Subcutaneous abdominal adipose tissue (tissue), 5 donors: ENCODE results near the gene C4orf33.

Source experiments
- H3K27ac ChIP-seq: one replicate; pipeline ENCODE4 v1.7.0; 2013; ENCODE audit warnings: low read depth, mild to moderate bottlenecking, inconsistent platforms, low read length, moderate library complexity
- H3K27me3 ChIP-seq, 5 donors: one replicate each; pipeline ENCODE4 v1.7.0; 2013; ENCODE audit warnings: low read length in 5 of 5, inconsistent platforms in 1 of 5; ENCODE audit not compliant: control insufficient read depth in 5 of 5, insufficient read depth in 4 of 5
- H3K36me3 ChIP-seq, 5 donors: one replicate each; pipeline ENCODE4 v1.7.0; 2013; ENCODE audit warnings: low read length in 5 of 5; ENCODE audit not compliant: control insufficient read depth in 5 of 5, insufficient read depth in 5 of 5
- H3K4me1 ChIP-seq, 5 donors: one replicate each; pipeline ENCODE4 v1.7.0; 2013; ENCODE audit warnings: low read length in 5 of 5, mild to moderate bottlenecking in 3 of 5, moderate library complexity in 1 of 5; ENCODE audit not compliant: control insufficient read depth in 5 of 5, insufficient read depth in 5 of 5
- H3K4me3 ChIP-seq, 5 donors: one replicate each; pipeline ENCODE4 v1.7.0; 2013; ENCODE audit warnings: low read length in 5 of 5, low read depth in 1 of 5
- H3K9ac ChIP-seq, 5 donors: one replicate each; pipeline ENCODE4 v1.7.0; 2013; ENCODE audit warnings: low read length in 5 of 5, mild to moderate bottlenecking in 4 of 5, moderate library complexity in 3 of 5
- H3K9me3 ChIP-seq, 5 donors: one replicate each; pipeline ENCODE4 v1.7.0; 2013; ENCODE audit warnings: low read length in 5 of 5; ENCODE audit not compliant: control insufficient read depth in 5 of 5
- donor health status: healthy.
- donor health status: healthy.
- donor health status: healthy.
- donor health status: healthy.
- donor health status: healthy.

The C4orf33 gene

DNA sequence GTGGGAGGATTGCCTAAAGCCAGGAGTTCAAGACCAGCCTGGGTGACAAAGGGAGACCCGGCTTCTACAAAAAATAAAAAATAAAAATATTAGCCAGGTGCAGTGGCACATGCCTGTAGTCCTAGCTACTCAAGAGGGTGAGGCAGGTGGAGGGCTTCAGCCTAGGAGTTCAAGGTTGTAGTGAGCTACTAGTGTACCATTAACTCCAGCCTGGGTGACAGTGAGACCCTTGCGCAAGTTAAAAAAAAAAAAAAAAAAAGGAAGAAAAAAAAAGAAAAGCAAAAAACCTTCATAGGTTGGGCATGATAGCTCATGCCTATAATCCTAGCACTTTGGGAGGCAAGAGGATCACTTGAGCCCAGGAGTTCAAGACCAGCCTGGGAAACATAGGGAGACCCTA lies 8.4 kb upstream of the C4orf33 start:
- Histone ChIP-seq H3K4me3 (no peak overlapping the region), H3K27me3 (no peaks in the 10 kb centered on the region), H3K36me3 (no peaks in the 10 kb centered on the region), H3K9me3 (peaks cover 0 to 4% (median 3%) of the 10 kb centered on the region in 5 donors), H3K27ac (no peak overlapping the region), H3K9ac (no peak overlapping the region), H3K4me1 (peaks cover 2 to 12% (median 10%) of the 10 kb centered on the region in 5 donors)

DNA sequence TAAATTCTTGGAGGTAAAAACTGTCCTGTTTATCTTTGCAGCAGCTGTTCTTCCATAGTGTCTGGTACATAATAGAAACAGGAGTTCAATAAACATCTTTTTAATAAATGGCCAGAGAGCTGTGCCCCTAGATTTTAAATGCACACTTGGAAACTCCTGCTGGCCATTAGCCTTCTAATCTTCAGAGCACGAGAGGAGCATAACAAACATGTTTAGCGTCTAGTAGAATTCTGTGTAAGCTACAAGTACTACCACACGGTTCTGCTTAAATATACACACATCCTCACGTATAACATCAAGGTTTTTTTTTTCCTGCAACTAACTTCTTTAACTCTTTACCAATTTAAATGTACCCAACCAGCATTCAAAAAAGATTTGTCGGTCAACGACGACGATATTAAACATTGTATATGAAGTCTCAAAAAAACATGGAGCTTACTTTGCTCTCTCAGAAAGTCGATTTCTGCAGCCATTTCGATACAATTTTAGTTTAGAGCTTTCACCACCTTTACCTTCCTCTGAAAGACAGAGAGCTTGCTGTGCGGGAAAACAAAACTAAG lies 3.2 kb upstream of the C4orf33 start:
- Histone ChIP-seq H3K9me3 (no peaks in the 10 kb centered on the region), H3K4me3 (peak overlapping the region; percentile 66 to 95 (median 80)), H3K4me1 (peaks cover 5 to 25% (median 17%) of the 10 kb centered on the region in 5 donors), H3K9ac (peak overlapping the region; percentile 61 to 98 (median 90)), H3K27me3 (no peaks in the 10 kb centered on the region), H3K36me3 (no peaks in the 10 kb centered on the region), H3K27ac (peak overlapping the region; percentile 96)

DNA sequence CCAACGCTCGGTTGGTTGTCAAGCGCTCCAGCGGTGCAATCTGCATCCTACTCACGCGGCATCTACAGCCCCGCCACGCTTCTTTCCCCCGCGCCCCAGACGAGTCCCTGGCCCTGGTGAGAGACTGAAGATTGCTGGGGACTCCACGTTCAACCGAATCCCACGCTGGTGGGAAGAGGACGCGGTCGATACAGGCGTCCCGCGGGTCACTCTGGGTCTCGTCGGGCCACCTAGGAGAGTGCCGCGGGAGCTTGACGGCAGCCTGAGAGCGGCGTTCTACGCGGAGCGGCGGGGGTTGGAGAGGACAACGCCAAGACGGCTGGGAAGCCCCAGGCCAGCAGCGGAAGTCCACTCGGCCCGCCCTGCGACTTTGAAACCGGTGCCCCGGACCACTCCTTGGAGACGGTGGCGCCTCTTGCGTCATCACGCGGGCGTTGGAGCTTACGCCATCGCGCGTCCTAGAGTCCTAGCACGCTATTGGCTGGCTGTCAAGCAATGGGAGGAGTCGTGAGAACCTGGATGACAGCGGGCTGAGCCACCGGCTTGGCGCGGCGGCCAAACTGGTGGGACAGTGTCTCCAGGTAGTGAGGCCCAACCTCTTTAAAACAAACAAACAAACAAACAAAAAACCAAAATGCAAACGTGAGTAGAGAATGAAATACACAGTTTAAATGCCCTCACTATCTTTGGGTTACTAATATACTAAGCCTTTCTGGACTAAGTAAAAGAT lies 2.6 kb upstream of the C4orf33 start, which contains the start of gene SCLT1:
SCLT1 (minus strand) TSS at position 349 of the 730 bp plus-strand sequence. CDS start 436 bp downstream, outside the sequence.
- Histone ChIP-seq H3K4me3 (peak within 1 kb of the TSS; percentile 66 to 95 (median 80)), H3K9me3 (no peaks in the 10 kb centered on the region), H3K9ac (peak within 1 kb of the TSS; percentile 77 to 98 (median 90)), H3K27me3 (no peaks in the 10 kb centered on the region), H3K36me3 (no peaks in the 10 kb centered on the region), H3K27ac (peak within 1 kb of the TSS; percentile 96), H3K4me1 (peaks cover 5 to 25% (median 17%) of the 10 kb centered on the region in 5 donors)

DNA sequence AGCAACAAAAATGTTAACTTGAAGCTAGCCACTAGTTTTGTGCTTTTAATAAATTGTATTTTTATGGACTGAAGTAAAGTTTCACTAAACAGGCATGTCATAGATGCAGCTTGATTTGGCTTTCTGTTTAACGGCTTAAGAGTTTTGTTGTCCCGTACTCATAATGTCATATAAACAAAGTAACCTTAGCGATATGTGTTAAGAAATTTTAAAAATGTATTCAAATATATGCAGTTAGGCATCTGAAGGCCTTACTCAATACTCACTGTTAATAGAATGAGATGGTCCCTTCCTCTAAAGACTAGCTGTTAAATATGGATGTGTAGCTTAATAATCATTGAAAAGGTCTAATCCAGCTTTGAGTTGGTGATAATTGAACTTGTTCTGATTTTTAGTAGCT lies 1.6 kb upstream of the C4orf33 start:
- Histone ChIP-seq H3K36me3 (no peaks in the 10 kb centered on the region), H3K9ac (peak overlapping the region in 1 of 5 donors; percentile 90), H3K27ac (peak overlapping the region; percentile 96), H3K27me3 (no peaks in the 10 kb centered on the region), H3K4me1 (peaks cover 5 to 25% (median 17%) of the 10 kb centered on the region in 5 donors), H3K4me3 (no peak overlapping the region), H3K9me3 (no peaks in the 10 kb centered on the region)

DNA sequence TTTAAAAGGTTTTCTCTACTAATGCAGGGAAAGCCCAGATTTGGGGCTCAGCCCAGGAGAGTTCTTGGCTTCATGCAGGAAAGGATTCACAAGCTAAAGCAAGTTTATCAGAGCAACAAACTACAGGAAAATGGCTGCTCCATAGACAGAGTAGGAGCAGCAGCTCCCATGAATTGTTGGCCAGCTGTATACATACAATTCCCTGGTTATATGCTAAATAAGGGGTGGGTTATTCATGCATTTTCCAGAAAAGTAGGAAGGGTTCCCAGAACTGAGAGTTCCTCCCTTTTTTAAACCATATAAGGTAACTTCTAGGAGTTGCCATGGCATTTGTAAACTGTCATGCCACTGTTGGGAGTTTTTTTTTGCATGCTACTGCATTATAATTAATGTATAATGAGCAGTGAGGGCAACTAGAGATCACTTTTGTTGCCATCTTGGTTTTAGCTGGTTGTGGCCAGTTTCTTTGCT lies 2.6 kb downstream of the C4orf33 start:
- Histone ChIP-seq H3K9me3 (no peaks in the 10 kb centered on the region), H3K27me3 (no peaks in the 10 kb centered on the region), H3K27ac (no peak overlapping the region), H3K9ac (no peak overlapping the region), H3K4me3 (no peak overlapping the region), H3K36me3 (peaks cover 0 to 4% (median 2%) of the 10 kb centered on the region in 5 donors), H3K4me1 (peaks cover 0 to 11% (median 4%) of the 10 kb centered on the region in 5 donors)

DNA sequence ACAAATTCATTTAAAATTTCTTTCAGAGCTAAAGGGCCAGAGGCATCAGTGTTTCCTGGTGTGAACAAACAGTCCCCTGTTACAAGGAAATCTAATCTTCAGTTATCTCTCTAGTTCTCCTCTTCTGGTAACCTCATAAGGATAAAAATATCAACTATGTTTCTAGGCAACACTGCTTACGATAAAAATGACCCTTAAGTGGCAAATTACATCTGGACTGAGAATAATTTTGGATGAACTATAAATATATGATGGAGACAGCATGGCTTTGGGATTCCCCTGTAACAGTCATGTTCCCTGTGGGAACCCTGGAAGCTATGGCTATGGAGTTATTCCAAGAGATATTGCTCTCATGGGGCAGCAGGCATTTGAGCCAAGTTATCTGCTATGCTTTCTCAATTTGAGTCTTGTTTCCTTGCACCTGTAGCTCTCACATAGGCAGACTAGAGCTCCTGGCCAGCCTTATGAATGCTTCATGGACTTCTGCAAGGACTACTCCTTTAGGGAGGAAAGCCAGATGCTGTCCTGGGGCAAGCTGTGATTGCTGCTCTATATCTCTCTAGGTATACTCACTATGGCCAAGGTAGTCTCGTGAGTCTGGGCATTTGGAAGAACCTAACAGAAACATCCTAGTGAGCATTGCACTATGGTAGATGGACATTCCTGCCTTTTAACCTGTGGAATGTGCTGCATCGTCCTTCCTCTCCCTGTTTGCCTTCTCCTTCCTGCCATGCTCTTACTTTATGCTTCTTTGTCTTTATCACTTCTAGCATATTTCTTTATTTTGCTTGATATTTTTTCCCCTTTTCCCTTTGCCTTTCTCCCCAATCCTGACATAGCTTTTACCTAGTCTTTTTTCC lies 14.2 kb downstream of the C4orf33 start:
- H3K4me3 ChIP-seq, result no peak overlapping the region

DNA sequence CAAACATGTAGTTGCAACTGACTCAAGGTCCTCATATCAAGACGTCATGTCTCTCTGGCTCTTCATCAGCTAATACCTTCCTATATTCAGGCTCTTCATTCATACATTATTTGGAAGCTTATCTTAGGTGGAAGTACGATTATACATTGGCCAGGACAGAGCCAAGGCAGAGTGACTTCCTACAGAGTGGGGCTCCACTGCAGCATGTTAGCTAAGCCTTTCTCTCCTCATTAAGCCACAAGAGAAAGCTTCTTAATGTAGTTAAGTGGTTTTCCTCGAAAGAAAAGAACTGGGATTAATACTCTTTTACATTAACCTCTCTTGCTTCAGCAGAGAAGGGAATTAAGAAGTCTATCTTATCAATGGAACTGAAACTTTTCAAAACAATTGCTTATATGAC lies 15.0 kb downstream of the C4orf33 start:
- Histone ChIP-seq H3K27ac (no peak overlapping the region), H3K4me1 (no peaks in the 10 kb centered on the region), H3K9ac (no peak overlapping the region), H3K4me3 (no peak overlapping the region), H3K36me3 (peaks cover 7 to 32% (median 19%) of the 10 kb centered on the region in 5 donors), H3K9me3 (no peaks in the 10 kb centered on the region), H3K27me3 (no peaks in the 10 kb centered on the region)

More for the DNA sequence above, 14.2 kb downstream of the C4orf33 start:
- no peaks in the 10 kb centered on the region for H3K27me3 ChIP-seq
- H3K4me1 ChIP-seq, result no peaks in the 10 kb centered on the region
- no peak overlapping the region for H3K27ac ChIP-seq
- H3K36me3 ChIP-seq, result peaks cover 7 to 32% (median 19%) of the 10 kb centered on the region in 5 donors
- H3K9me3 ChIP-seq, result no peaks in the 10 kb centered on the region
- no peak overlapping the region for H3K9ac ChIP-seq

DNA sequence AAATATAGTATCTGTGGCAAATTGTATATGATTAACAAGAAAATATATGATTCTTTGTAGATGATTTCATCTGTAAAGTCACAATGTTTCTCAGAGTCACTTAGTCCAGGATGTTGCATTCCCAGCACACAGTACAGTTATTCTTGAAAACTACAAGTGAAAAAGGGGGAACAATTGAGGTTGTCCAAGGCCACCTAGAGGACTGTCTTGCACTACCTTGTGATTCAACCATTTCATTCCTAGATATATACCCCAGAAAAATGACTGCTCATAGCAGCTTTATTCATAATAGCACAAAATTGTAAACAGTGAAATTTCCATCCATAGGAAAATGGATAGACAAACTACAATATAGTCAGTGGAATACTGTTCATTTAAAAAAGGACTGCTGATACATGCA lies 16.0 kb downstream of the C4orf33 start:
- H3K4me1 ChIP-seq, result no peaks in the 10 kb centered on the region
- H3K4me3 ChIP-seq, result no peak overlapping the region
- no peak overlapping the region for H3K9ac ChIP-seq
- H3K27ac ChIP-seq, result no peak overlapping the region
- H3K9me3 ChIP-seq, result no peaks in the 10 kb centered on the region
- H3K36me3 ChIP-seq, result peaks cover 7 to 32% (median 19%) of the 10 kb centered on the region in 5 donors
- no peaks in the 10 kb centered on the region for H3K27me3 ChIP-seq

DNA sequence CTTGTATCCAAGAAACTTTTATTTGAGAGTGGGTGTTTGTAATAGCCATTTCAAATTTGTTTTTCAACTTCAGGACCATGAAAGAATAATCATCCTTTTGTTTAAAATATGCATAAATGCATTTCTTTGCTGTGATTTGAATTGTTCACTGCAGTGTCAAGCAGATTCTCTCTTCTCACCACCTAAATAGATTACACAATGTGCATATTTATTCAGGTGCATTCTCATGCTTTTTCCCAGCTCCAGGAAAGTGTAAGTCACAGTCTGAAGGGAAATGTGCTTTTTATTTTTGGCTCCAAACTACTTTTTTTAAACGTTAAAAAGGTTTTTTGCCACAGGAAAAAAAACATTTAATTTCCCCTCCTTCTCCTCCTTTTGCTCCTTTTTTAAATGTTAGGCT lies 17.5 kb downstream of the C4orf33 start:
- no peak overlapping the region for H3K4me3 ChIP-seq
- peaks cover 7 to 30% (median 19%) of the 10 kb centered on the region in 5 donors for H3K36me3 ChIP-seq
- H3K9me3 ChIP-seq, result no peaks in the 10 kb centered on the region
- no peaks in the 10 kb centered on the region for H3K27me3 ChIP-seq
- no peaks in the 10 kb centered on the region for H3K4me1 ChIP-seq
- H3K9ac ChIP-seq, result no peak overlapping the region
- H3K27ac ChIP-seq, result no peak overlapping the region
